Stromal cell of bone marrow (primary cell): Measurements from ENCODE around the gene NKAPL.

ENCODE experiments used
- DNase-seq: peaks from one replicate; pipeline ENCODE4 v3.0.0-alpha.2; 2012; ENCODE audit warnings: low read depth

NKAPL gene

GRCh38 chr6:28258877-28259777, at the start of gene NKAPL:
Gene NKAPL (plus strand): TSS chr6:28259297. CDS start chr6:28259372, 75 bp downstream.
- DNase-seq: peak; percentile 50

- DNase-seq: no peak
Measured at GRCh38 chr6:28209753-28210535, 49.2 kb upstream of the NKAPL start.

GRCh38 chr6:28211840-28212509, 47.1 kb upstream of the NKAPL start:
- no peak for DNase-seq

GRCh38 chr6:28212510-28213212, 46.4 kb upstream of the NKAPL start:
- peak; percentile 62 for DNase-seq

- no peak for DNase-seq
Measured at GRCh38 chr6:28213213-28213523, 45.9 kb upstream of the NKAPL start.

- no peak for DNase-seq
Measured at GRCh38 chr6:28215425-28215824, 43.7 kb upstream of the NKAPL start.

GRCh38 chr6:28217890-28218289, 41.2 kb upstream of the NKAPL start:
- no peak for DNase-seq

GRCh38 chr6:28218312-28219248, 40.5 kb upstream of the NKAPL start:
- DNase-seq: peak; percentile 31

- DNase-seq: no peak
Measured at GRCh38 chr6:28220257-28221133, 38.6 kb upstream of the NKAPL start.

- no peak for DNase-seq
Measured at GRCh38 chr6:28224131-28225055, 34.7 kb upstream of the NKAPL start.

GRCh38 chr6:28225056-28225834, 33.9 kb upstream of the NKAPL start, which contains the start of gene ZSCAN9:
Gene ZSCAN9 (plus strand): TSS chr6:28225275. CDS start chr6:28227085, 1,810 bp downstream.
- peak; percentile 70 for DNase-seq

- no peak for DNase-seq
Measured at GRCh38 chr6:28226460-28226859, 32.6 kb upstream of the NKAPL start.

- DNase-seq: no peak
Measured at GRCh38 chr6:28232785-28233184, 26.3 kb upstream of the NKAPL start.

GRCh38 chr6:28235912-28236452, 23.1 kb upstream of the NKAPL start:
- no peak for DNase-seq

GRCh38 chr6:28239636-28240035, 19.5 kb upstream of the NKAPL start:
- no peak for DNase-seq

GRCh38 chr6:28240471-28240870, 18.6 kb upstream of the NKAPL start:
- no peak for DNase-seq

- no peak for DNase-seq
Measured at GRCh38 chr6:28243946-28244345, 15.2 kb upstream of the NKAPL start.
